A549 treated with Mapracorat at 1 μM for 4 hours (cell line): ENCODE data around the gene KLC3. TPM values are rescaled to one million over a fixed set of nuclear protein-coding genes. Genes with fewer than 3 reads are reported as not detected.

Experiments used
- total RNA-seq: library from RNA; stranded (reverse); fragments of 200-300 nt; extraction: Qiagen RNA extraction; gene quantifications from 5 replicates; pipeline ENCODE4 v1.2.3, GENCODE V29; 2022

KLC3 gene
- total RNA-seq: 0.91 to 1.4 TPM (median 1.1 TPM) in 5 replicates

DNA sequence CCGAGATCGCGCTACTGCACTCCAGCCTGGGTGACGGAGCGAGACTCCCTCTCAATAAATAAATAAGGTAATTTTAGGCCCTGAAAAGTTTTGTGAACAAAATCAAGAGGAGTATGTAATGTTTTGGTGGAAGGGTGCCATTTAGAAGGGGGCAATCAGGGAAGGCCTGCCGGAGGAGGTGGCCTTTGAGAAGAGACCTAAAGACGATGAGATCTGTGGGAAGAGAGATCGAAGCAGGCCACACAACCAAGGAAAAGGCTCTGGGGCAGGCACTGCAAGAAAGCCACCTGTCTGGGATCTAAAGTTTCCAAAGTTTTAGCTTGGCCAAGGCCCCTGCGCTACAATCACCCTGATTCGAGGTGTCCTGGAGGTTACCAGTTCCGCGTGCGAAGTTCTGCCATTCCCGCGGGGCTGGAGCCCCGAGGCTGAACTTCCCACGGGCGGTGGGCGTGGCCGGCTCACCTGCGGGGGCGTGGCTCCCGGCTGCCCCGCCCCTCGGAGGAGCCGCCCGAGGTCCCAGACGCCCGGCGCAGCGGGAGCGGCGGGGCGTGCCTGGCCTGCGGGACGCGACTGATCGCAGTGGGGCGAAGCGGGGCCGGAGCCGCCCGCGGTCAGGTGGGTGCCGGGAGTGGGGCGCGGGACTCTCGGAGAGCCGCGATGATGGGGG, at the start of gene KLC3:
KLC3 (plus strand) TSS at position 519 of the 667 bp plus-strand sequence. CDS start 4,792 bp downstream, outside the sequence.

DNA sequence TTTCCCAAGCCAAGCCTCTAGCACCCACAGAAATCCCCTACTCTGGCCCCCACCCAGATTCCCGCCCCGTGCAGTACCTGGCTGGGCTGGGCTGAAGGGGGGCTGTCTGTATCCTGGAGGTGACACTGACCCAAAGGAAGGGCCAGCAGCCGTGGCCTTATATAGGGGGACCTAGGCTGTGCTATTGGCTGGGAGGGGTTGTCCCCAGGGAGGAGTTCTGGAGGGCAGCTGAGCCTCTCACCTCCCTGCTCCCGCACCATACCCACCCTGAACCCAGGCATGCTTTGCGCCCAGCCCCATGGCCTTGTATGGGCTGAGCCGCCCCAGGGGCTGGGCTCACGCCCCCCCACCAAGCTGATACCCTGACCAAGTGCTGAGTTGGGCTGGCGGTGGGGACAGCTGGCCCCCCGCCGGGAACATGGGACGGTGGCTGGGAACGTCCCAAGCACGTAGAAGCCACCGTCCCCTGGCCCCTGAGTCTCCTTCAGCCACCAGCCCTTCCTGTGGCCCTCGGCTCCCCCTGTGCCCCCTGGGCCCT, 17.7 kb upstream of the KLC3 start, which contains the start of gene CKM:
CKM (minus strand) TSS at position 132 of the 538 bp plus-strand sequence. CDS start 3,162 bp downstream, outside the sequence.

DNA sequence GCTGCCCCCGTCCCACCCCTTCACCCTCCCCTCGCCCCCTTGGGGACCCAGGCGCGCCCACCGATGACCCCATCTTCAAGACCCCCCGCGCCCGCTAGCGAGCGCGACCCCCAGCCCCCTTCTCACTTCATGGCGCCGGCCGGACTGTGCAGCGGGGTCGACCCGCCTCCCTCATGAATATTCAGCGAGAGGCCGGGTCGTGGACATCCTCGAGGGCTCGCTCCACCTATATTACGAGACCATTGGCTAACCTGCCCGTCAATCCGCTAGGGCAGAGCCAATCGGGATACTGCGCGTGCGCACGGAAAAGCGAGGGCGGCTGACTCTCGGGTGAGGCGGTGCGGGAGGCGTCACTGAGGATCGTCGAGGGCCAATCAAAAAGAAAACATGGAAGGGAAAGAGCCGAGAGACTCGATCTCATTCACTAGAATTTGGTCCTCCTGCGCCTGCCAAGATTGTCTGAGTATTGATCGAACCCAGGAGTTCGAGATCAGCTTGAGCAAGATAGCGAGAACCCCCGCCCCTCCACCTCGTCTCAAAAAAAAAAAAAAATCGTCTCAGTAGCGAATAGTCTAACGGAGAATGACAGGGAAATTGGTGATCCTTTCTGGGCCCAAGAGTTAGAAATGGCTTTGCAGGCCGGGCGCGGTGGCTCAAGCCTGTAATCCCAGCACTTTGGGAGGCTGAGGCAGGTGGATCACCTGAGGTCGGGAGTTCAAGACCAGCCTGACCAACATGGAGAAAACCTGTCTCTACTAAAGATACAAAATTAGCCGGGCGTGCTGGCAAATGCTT, 30.1 kb downstream of the KLC3 start, which contains the start of gene ERCC2:
ERCC2 (minus strand) TSS at position 164 of the 795 bp plus-strand sequence; CDS start at position 131, 33 bp downstream.

Other genes with a start within 250 kb of the KLC3 start
- 24.6 to 41.0 TPM (median 38.8 TPM) in 5 replicates for gene PPP1R37, start 247.6 kb upstream of the KLC3 start, total RNA-seq
- gene NKPD1, start 179.8 kb upstream of the KLC3 start, total RNA-seq: 0.33 to 0.73 TPM (median 0.57 TPM) in 5 replicates
- 35.3 to 49.4 TPM (median 42.2 TPM) in 5 replicates for gene TRAPPC6A, start 162.5 kb upstream of the KLC3 start, total RNA-seq
- 20.2 to 27.5 TPM (median 25.3 TPM) in 5 replicates for gene BLOC1S3, start 162.0 kb upstream of the KLC3 start, total RNA-seq
- 1.5 to 1.8 TPM (median 1.6 TPM) in 5 replicates for gene EXOC3L2, start 95.3 kb upstream of the KLC3 start, total RNA-seq
- 5.9 to 10.0 TPM (median 8.0 TPM) in 5 replicates for gene MARK4, start 89.5 kb upstream of the KLC3 start, total RNA-seq
- not detected in 5 replicates for gene CKM, start 17.9 kb upstream of the KLC3 start, total RNA-seq
- gene ERCC2, start 29.8 kb downstream of the KLC3 start, total RNA-seq: 11.7 to 13.6 TPM (median 12.9 TPM) in 5 replicates
- gene PPP1R13L, start 64.3 kb downstream of the KLC3 start, total RNA-seq: 32.7 to 42.5 TPM (median 39.9 TPM) in 5 replicates
- gene POLR1G, start 65.9 kb downstream of the KLC3 start, total RNA-seq: 43.6 to 52.2 TPM (median 46.4 TPM) in 5 replicates
- gene ERCC1, start 83.2 kb downstream of the KLC3 start, total RNA-seq: 146 to 172 TPM (median 160 TPM) in 5 replicates
- 12.2 to 18.7 TPM (median 15.8 TPM) in 5 replicates for gene FOSB, start 127.2 kb downstream of the KLC3 start, total RNA-seq
- gene RTN2, start 156.3 kb downstream of the KLC3 start, total RNA-seq: 11.5 to 16.1 TPM (median 12.5 TPM) in 5 replicates
- gene PPM1N, start 157.7 kb downstream of the KLC3 start, total RNA-seq: 7.1 to 10.4 TPM (median 8.1 TPM) in 5 replicates
- gene VASP, start 166.7 kb downstream of the KLC3 start, total RNA-seq: 180 to 230 TPM (median 218 TPM) in 5 replicates
- 11.8 to 20.0 TPM (median 17.5 TPM) in 5 replicates for gene OPA3, start 244.1 kb downstream of the KLC3 start, total RNA-seq